H9 (cell line): ENCODE results near the gene ANKRD49. TPM values are rescaled to one million over a fixed set of nuclear protein-coding genes. Genes with fewer than 3 reads are reported as not detected.

Source experiments
- DNase-seq: peaks from one replicate; pipeline ENCODE4 v3.0.0-alpha.2; 2017
- H2AFZ ChIP-seq: one replicate; pipeline ENCODE4 v1.6.1; 2013; ENCODE audit warnings: mild to moderate bottlenecking, low read length, control low read depth, moderate library complexity
- H2AK5ac ChIP-seq: 2 replicates; pipeline ENCODE4 v1.6.1; 2013; ENCODE audit warnings: low read length, control low read depth, mixed read lengths; ENCODE audit not compliant: insufficient read length
- H2BK120ac ChIP-seq: one replicate; pipeline ENCODE4 v1.6.1; 2013; ENCODE audit warnings: low read depth, mild to moderate bottlenecking, low read length, control low read depth, inconsistent platforms; ENCODE audit not compliant: poor library complexity, severe bottlenecking
- H2BK12ac ChIP-seq: 2 replicates; pipeline ENCODE4 v1.6.1; 2013; ENCODE audit warnings: low read length, control low read depth, mixed read lengths, low read depth; ENCODE audit not compliant: insufficient read length
- H2BK15ac ChIP-seq: 2 replicates; pipeline ENCODE4 v1.6.1; 2013; ENCODE audit warnings: low read depth, low read length, control low read depth
- H2BK20ac ChIP-seq: one replicate; pipeline ENCODE4 v1.6.1; 2013; ENCODE audit warnings: low read depth, mild to moderate bottlenecking, low read length, control low read depth, inconsistent platforms; ENCODE audit not compliant: poor library complexity, severe bottlenecking
- H2BK5ac ChIP-seq: 2 replicates; pipeline ENCODE4 v1.6.1; 2013; ENCODE audit warnings: low read length, control low read depth, mixed read lengths; ENCODE audit not compliant: insufficient read length
- H3K14ac ChIP-seq: 2 replicates; pipeline ENCODE4 v1.6.1; 2013; ENCODE audit warnings: low read length, control low read depth; ENCODE audit not compliant: insufficient read depth
- H3K18ac ChIP-seq: 2 replicates; pipeline ENCODE4 v1.6.1; 2013; ENCODE audit warnings: low read depth, mild to moderate bottlenecking, mixed read lengths, low read length, control low read depth; ENCODE audit not compliant: insufficient read length
- H3K23ac ChIP-seq: 2 replicates; pipeline ENCODE4 v1.6.1; 2013; ENCODE audit warnings: low read length, control low read depth, mixed read lengths, low read depth; ENCODE audit not compliant: insufficient read length
- H3K23me2 ChIP-seq: 2 replicates; pipeline ENCODE4 v1.6.1; 2013; ENCODE audit warnings: low read depth, mild to moderate bottlenecking, mixed read lengths, low read length, control low read depth; ENCODE audit not compliant: insufficient read length, poor library complexity, severe bottlenecking
- H3K27ac ChIP-seq: 2 replicates; pipeline ENCODE4 v1.5.1; 2013; ENCODE audit warnings: low read length, control low read depth, mixed read lengths, low read depth; ENCODE audit not compliant: insufficient read length
- H3K27me3 ChIP-seq: 2 replicates; pipeline ENCODE4 v1.6.1; 2013; ENCODE audit warnings: low read length, control low read depth, inconsistent platforms; ENCODE audit not compliant: insufficient read depth
- H3K4ac ChIP-seq: 2 replicates; pipeline ENCODE4 v1.6.1; 2013; ENCODE audit warnings: low read depth, mild to moderate bottlenecking, control low read depth, inconsistent platforms, low read length, moderate library complexity
- H3K4me1 ChIP-seq: 2 replicates; pipeline ENCODE4 v1.6.1; 2013; ENCODE audit warnings: low read length, control low read depth, inconsistent platforms; ENCODE audit not compliant: insufficient read depth
- H3K4me2 ChIP-seq: 2 replicates; pipeline ENCODE4 v1.6.1; 2013; ENCODE audit warnings: low read length, control low read depth, mixed read lengths; ENCODE audit not compliant: insufficient read length, insufficient read depth
- H3K56ac ChIP-seq: 2 replicates; pipeline ENCODE4 v1.6.1; 2013; ENCODE audit warnings: low read depth, mild to moderate bottlenecking, mixed read lengths, low read length, control low read depth; ENCODE audit not compliant: insufficient read length
- H3K79me1 ChIP-seq: 2 replicates; pipeline ENCODE4 v1.6.1; 2013; ENCODE audit warnings: low read depth, mild to moderate bottlenecking, moderate library complexity, low read length, control low read depth, inconsistent platforms; ENCODE audit not compliant: insufficient read depth, poor library complexity, severe bottlenecking
- H3K79me2 ChIP-seq: 2 replicates; pipeline ENCODE4 v1.6.1; 2013; ENCODE audit warnings: low read length, control low read depth, inconsistent platforms; ENCODE audit not compliant: insufficient read depth
- H3K9ac ChIP-seq: 2 replicates; pipeline ENCODE4 v1.6.1; 2013; ENCODE audit warnings: low read length, control low read depth, mixed read lengths; ENCODE audit not compliant: insufficient read length; ENCODE audit errors: extremely low read depth
- H3K9me3 ChIP-seq: one replicate; pipeline ENCODE4 v1.6.1; 2013; ENCODE audit warnings: low read depth, low read length, inconsistent platforms; ENCODE audit not compliant: control insufficient read depth
- H3T11ph ChIP-seq: one replicate; pipeline ENCODE4 v1.6.1; 2013; ENCODE audit warnings: mild to moderate bottlenecking, low read length, control low read depth, inconsistent platforms
- H4K20me1 ChIP-seq: one replicate; pipeline ENCODE4 v1.6.1; 2013; ENCODE audit not compliant: control insufficient read depth, insufficient read length, insufficient read depth
- H4K5ac ChIP-seq: 2 replicates; pipeline ENCODE4 v1.6.1; 2013; ENCODE audit warnings: low read depth, mild to moderate bottlenecking, mixed read lengths, low read length, control low read depth; ENCODE audit not compliant: insufficient read length
- H4K8ac ChIP-seq: replicated peaks from 2 replicates; pipeline ENCODE4 v1.6.1; 2013; ENCODE audit warnings: low read length, control low read depth, mixed read lengths, low read depth; ENCODE audit not compliant: insufficient read length
- H4K91ac ChIP-seq: 2 replicates; pipeline ENCODE4 v1.6.1; 2013; ENCODE audit warnings: low read depth, mild to moderate bottlenecking, moderate library complexity, mixed read lengths, low read length, control low read depth; ENCODE audit not compliant: insufficient read length
- H3K27ac Mint-ChIP-seq, 3 experiments: 2 replicates in 2 of 3; 3 replicates in 1 of 3; pipeline ENCODE4 v1.8.0; 2020 to 2021; ENCODE audit warnings: mixed read lengths in 3 of 3, mild to moderate bottlenecking in 1 of 3, moderate library complexity in 1 of 3
- H3K27me3 Mint-ChIP-seq: 2 replicates; pipeline ENCODE4 v1.8.0; 2021; ENCODE audit warnings: low read depth, mild to moderate bottlenecking, moderate library complexity, mixed read lengths
- H3K36me3 Mint-ChIP-seq, 3 experiments: 2 replicates in 2 of 3; 3 replicates in 1 of 3; pipeline ENCODE4 v1.8.0; 2020 to 2021; ENCODE audit warnings: low read depth in 3 of 3, mixed read lengths in 3 of 3; ENCODE audit not compliant: insufficient read depth in 1 of 3
- H3K4me1 Mint-ChIP-seq, 2 experiments: 2 replicates each; pipeline ENCODE4 v1.8.0; 2020; ENCODE audit warnings: mixed read lengths in 2 of 2
- H3K4me3 Mint-ChIP-seq, 2 experiments: 2 replicates in 1 of 2; 3 replicates in 1 of 2; pipeline ENCODE4 v1.8.0; 2020 to 2021; ENCODE audit warnings: mild to moderate bottlenecking in 2 of 2, mixed read lengths in 2 of 2, moderate library complexity in 1 of 2
- H3K9me3 Mint-ChIP-seq, 2 experiments: 2 replicates in 1 of 2; 3 replicates in 1 of 2; pipeline ENCODE4 v1.8.0; 2020; ENCODE audit warnings: mild to moderate bottlenecking in 2 of 2, mixed read lengths in 2 of 2, moderate library complexity in 1 of 2
- CTCF ChIP-seq: fragments of 200-600 bp; sonication (generic); conservative IDR thresholded peaks from 3 replicates; pipeline ENCODE4 v1.8.0; 2021; ENCODE audit warnings: antibody characterized with exemption, mild to moderate bottlenecking
- WGBS: extraction: QIAGEN DNeasy Blood & Tissue Kit; methylation state at CpG from one replicate; pipeline ENCODE4 v1.1.7; 2013; ENCODE audit warnings: missing lambda C conversion rate, low lambda C conversion rate, mixed read lengths; ENCODE audit not compliant: insufficient read length; ENCODE audit errors: extremely low coverage; 5-methylcytosine and 5-hydroxymethylcytosine counted together
- total RNA-seq: library from RNA; stranded (reverse); gene quantifications from 2 replicates; pipeline ENCODE4 v1.2.1, GENCODE V29; 2021

ANKRD49 gene
- total RNA-seq, 1 experiment from 2014 or later: 13.8 TPM

- H3K9me3 ChIP-seq: no peaks in the 10 kb centered on the region
- no peak overlapping the region for H3K14ac ChIP-seq
- DNase-seq: no peak
- no peaks in the 10 kb centered on the region for H3K36me3 Mint-ChIP-seq
- no peak overlapping the region for H3K23ac ChIP-seq
- no peak overlapping the region for H3K4ac ChIP-seq
- H2BK120ac ChIP-seq: no peak overlapping the region
- no peak overlapping the region for H4K5ac ChIP-seq
- no peak overlapping the region for H3K4me2 ChIP-seq
- no peak for TF ChIP-seq CTCF
- no peak overlapping the region for H4K8ac ChIP-seq
- peaks cover 54% of the 10 kb centered on the region for H3K27me3 Mint-ChIP-seq
- no peak overlapping the region for H2BK12ac ChIP-seq
- H4K20me1 ChIP-seq: no peaks in the 10 kb centered on the region
- peaks cover 6 to 9% of the 10 kb centered on the region in 2 experiments; a peak in 3 of 4 replicates for H3K4me1 Mint-ChIP-seq
- no CpG with 5 or more reads among the region's 2 CpGs for WGBS
- H3K18ac ChIP-seq: no peak overlapping the region
- no peaks in the 10 kb centered on the region for H3K79me1 ChIP-seq
- H4K91ac ChIP-seq: no peak overlapping the region
- no peak overlapping the region for H3K4me3 Mint-ChIP-seq
- peaks cover 0 to 5% of the 10 kb centered on the region in 2 experiments; a peak in 2 of 5 replicates for H3K9me3 Mint-ChIP-seq
- no peaks in the 10 kb centered on the region; the same call in none of the 2 replicates for H3K27me3 ChIP-seq
- H2AFZ ChIP-seq: no peak overlapping the region
- no peak overlapping the region for H2BK5ac ChIP-seq
- H2BK20ac ChIP-seq: no peak overlapping the region
- H3K79me2 ChIP-seq: peaks cover 1% of the 10 kb centered on the region; the same call in 1 of the 2 replicates
- peaks cover 10% of the 10 kb centered on the region for H3K23me2 ChIP-seq
- peaks cover 2% of the 10 kb centered on the region; the same call in 1 of the 2 replicates for H3K4me1 ChIP-seq
- H3K56ac ChIP-seq: no peak overlapping the region
- no peak overlapping the region for H3K27ac Mint-ChIP-seq
- no peak overlapping the region for H3K9ac ChIP-seq
- H2BK15ac ChIP-seq: no peak overlapping the region
- no peak overlapping the region for H3T11ph ChIP-seq
- no peak overlapping the region for H2AK5ac ChIP-seq
- no peak overlapping the region for H3K27ac ChIP-seq
Observed at GRCh38 chr11:94515398-94515797, 21.6 kb downstream of the ANKRD49 start.
